ENCODE results near the gene FAM174C.

The FAM174C gene

GRCh38 chr19:1307320-1307719 is 32.0 kb downstream of the FAM174C start:
- H3K27ac Mint-ChIP-seq = no peak overlapping the region
- H3K36me3 Mint-ChIP-seq (ENCODE audit: low read depth) = no peaks in the 10 kb centered on the region
- no peaks in the 10 kb centered on the region for H3K9me3 Mint-ChIP-seq
- intact Hi-C loops (cut with micrococcal nuclease) = no loop called here
- peaks cover 12% of the 10 kb centered on the region for H3K27me3 Mint-ChIP-seq
- no peaks in the 10 kb centered on the region for H3K4me1 Mint-ChIP-seq (ENCODE audit: low read depth)
- H3K4me3 Mint-ChIP-seq = no peak overlapping the region

GRCh38 chr19:1307755-1308303 is 32.5 kb downstream of the FAM174C start:
- Mint-ChIP-seq H3K4me3 (no peak overlapping the region), H3K4me1 (ENCODE audit: low read depth) (no peaks in the 10 kb centered on the region), H3K9me3 (no peaks in the 10 kb centered on the region), H3K27me3 (peaks cover 11% of the 10 kb centered on the region), H3K27ac (no peak overlapping the region), H3K36me3 (ENCODE audit: low read depth) (no peaks in the 10 kb centered on the region)
- intact Hi-C loops (cut with micrococcal nuclease) = no loop called here

GRCh38 chr19:1308718-1309117 is 33.4 kb downstream of the FAM174C start:
- Mint-ChIP-seq H3K27me3 (peaks cover 13% of the 10 kb centered on the region), H3K36me3 (ENCODE audit: low read depth) (no peaks in the 10 kb centered on the region), H3K27ac (no peak overlapping the region), H3K9me3 (no peaks in the 10 kb centered on the region), H3K4me3 (no peak overlapping the region), H3K4me1 (ENCODE audit: low read depth) (no peaks in the 10 kb centered on the region)
- intact Hi-C loops (cut with micrococcal nuclease) = no loop called here

- Mint-ChIP-seq H3K27me3 (peaks cover 25% of the 10 kb centered on the region), H3K36me3 (ENCODE audit: low read depth) (no peaks in the 10 kb centered on the region), H3K4me1 (ENCODE audit: low read depth) (peaks cover under 1% of the 10 kb centered on the region), H3K9me3 (no peaks in the 10 kb centered on the region), H3K27ac (no peak overlapping the region), H3K4me3 (no peak overlapping the region)
- intact Hi-C loops (cut with micrococcal nuclease) = no loop called here
These were observed 34.9 kb downstream of the FAM174C start for GRCh38 chr19:1309977-1310852.

- Mint-ChIP-seq H3K27ac (no peak overlapping the region), H3K27me3 (peaks cover 29% of the 10 kb centered on the region), H3K36me3 (ENCODE audit: low read depth) (no peaks in the 10 kb centered on the region), H3K4me1 (ENCODE audit: low read depth) (peaks cover 5% of the 10 kb centered on the region), H3K9me3 (no peaks in the 10 kb centered on the region), H3K4me3 (no peak overlapping the region)
- intact Hi-C loops (cut with micrococcal nuclease) = no loop called here
These were observed 35.5 kb downstream of the FAM174C start for GRCh38 chr19:1310853-1311180.

GRCh38 chr19:1311543-1312091 is 36.3 kb downstream of the FAM174C start:
- Mint-ChIP-seq H3K27me3 (peaks cover 30% of the 10 kb centered on the region), H3K36me3 (ENCODE audit: low read depth) (no peaks in the 10 kb centered on the region)
- intact Hi-C loops (cut with micrococcal nuclease) = no loop called here

GRCh38 chr19:1312767-1313694 is 37.7 kb downstream of the FAM174C start:
- Mint-ChIP-seq H3K36me3 (ENCODE audit: low read depth) (no peaks in the 10 kb centered on the region), H3K4me1 (ENCODE audit: low read depth) (peaks cover 5% of the 10 kb centered on the region), H3K27me3 (peaks cover 44% of the 10 kb centered on the region), H3K9me3 (no peaks in the 10 kb centered on the region), H3K27ac (no peak overlapping the region), H3K4me3 (no peak overlapping the region)
- intact Hi-C loops (cut with micrococcal nuclease) = no loop called here

More at GRCh38 chr19:1311543-1312091, 36.3 kb downstream of the FAM174C start:
- Mint-ChIP-seq H3K4me3 (no peak overlapping the region), H3K9me3 (no peaks in the 10 kb centered on the region), H3K4me1 (ENCODE audit: low read depth) (peaks cover 5% of the 10 kb centered on the region), H3K27ac (no peak overlapping the region)

GRCh38 chr19:1313695-1314613 is 38.6 kb downstream of the FAM174C start:
- Mint-ChIP-seq H3K27me3 (peaks cover 53% of the 10 kb centered on the region), H3K4me1 (ENCODE audit: low read depth) (peaks cover 5% of the 10 kb centered on the region), H3K36me3 (ENCODE audit: low read depth) (no peaks in the 10 kb centered on the region), H3K27ac (no peak overlapping the region), H3K4me3 (no peak overlapping the region), H3K9me3 (no peaks in the 10 kb centered on the region)
- intact Hi-C loops (cut with micrococcal nuclease) = no loop called here

- Mint-ChIP-seq H3K36me3 (ENCODE audit: low read depth) (no peaks in the 10 kb centered on the region), H3K4me1 (ENCODE audit: low read depth) (peaks cover 5% of the 10 kb centered on the region), H3K27me3 (peaks cover 60% of the 10 kb centered on the region), H3K4me3 (no peak overlapping the region), H3K27ac (no peak overlapping the region), H3K9me3 (no peaks in the 10 kb centered on the region)
- intact Hi-C loops (cut with micrococcal nuclease) = no loop called here
These were observed 40.3 kb downstream of the FAM174C start for GRCh38 chr19:1315470-1316166.

- Mint-ChIP-seq H3K36me3 (ENCODE audit: low read depth) (no peaks in the 10 kb centered on the region), H3K4me1 (ENCODE audit: low read depth) (peaks cover 5% of the 10 kb centered on the region), H3K27ac (no peak overlapping the region), H3K9me3 (no peaks in the 10 kb centered on the region), H3K4me3 (no peak overlapping the region), H3K27me3 (peaks cover 63% of the 10 kb centered on the region)
- intact Hi-C loops (cut with micrococcal nuclease) = no loop called here
These were observed 41.1 kb downstream of the FAM174C start for GRCh38 chr19:1316466-1316865.

GRCh38 chr19:1317274-1318003 is 42.1 kb downstream of the FAM174C start:
- intact Hi-C loops (cut with micrococcal nuclease) = no loop called here
- no peak overlapping the region for H3K4me3 Mint-ChIP-seq
- H3K9me3 Mint-ChIP-seq = no peaks in the 10 kb centered on the region

More at GRCh38 chr19:1317274-1318003, 42.1 kb downstream of the FAM174C start:
- H3K36me3 Mint-ChIP-seq (ENCODE audit: low read depth) = no peaks in the 10 kb centered on the region
- peaks cover 5% of the 10 kb centered on the region for H3K4me1 Mint-ChIP-seq (ENCODE audit: low read depth)
- H3K27ac Mint-ChIP-seq = no peak overlapping the region
- H3K27me3 Mint-ChIP-seq = peaks cover 68% of the 10 kb centered on the region
